ENCODE results near the gene SRL. TPM values are rescaled to one million over a fixed set of nuclear protein-coding genes. Genes with fewer than 3 reads are reported as not detected.

Gene SRL
- total RNA-seq, 2 donors from 2014 or later = 295 to 466 TPM

DNA sequence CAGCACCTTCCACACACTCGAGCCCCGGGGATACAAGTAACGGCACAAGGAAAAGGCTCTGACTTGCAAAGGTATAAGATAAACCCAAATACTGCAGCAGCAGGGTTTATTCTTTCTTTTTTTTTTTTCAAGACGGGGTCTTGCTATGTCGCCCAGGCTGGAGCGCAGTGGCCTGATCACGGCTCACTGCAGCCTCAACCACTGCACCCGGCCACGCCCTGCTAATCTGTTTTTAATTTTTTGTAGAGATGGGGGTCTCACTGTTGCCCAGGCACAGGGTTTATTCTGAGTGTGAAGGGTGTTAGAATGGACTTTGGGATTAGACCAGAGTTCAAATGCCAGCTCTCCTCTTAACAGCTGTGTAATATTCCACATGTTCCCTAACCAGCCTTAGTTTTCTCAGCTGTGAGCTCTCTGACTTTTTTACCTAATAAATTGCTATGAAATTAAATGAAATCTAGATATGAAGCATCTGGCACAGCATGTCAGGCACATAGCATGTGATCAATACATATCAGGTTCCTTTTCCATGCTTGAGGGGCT is 63.3 kb downstream of the SRL start:
- H3K9me3 ChIP-seq = no peaks in the 10 kb centered on the region
- H3K4me3 ChIP-seq = no peak overlapping the region
- DNase-seq (ENCODE audit: low spot score) = no peak
- H3K27me3 ChIP-seq = no peaks in the 10 kb centered on the region
- H3K36me3 ChIP-seq = no peaks in the 10 kb centered on the region
- TF ChIP-seq, protein P1, sequence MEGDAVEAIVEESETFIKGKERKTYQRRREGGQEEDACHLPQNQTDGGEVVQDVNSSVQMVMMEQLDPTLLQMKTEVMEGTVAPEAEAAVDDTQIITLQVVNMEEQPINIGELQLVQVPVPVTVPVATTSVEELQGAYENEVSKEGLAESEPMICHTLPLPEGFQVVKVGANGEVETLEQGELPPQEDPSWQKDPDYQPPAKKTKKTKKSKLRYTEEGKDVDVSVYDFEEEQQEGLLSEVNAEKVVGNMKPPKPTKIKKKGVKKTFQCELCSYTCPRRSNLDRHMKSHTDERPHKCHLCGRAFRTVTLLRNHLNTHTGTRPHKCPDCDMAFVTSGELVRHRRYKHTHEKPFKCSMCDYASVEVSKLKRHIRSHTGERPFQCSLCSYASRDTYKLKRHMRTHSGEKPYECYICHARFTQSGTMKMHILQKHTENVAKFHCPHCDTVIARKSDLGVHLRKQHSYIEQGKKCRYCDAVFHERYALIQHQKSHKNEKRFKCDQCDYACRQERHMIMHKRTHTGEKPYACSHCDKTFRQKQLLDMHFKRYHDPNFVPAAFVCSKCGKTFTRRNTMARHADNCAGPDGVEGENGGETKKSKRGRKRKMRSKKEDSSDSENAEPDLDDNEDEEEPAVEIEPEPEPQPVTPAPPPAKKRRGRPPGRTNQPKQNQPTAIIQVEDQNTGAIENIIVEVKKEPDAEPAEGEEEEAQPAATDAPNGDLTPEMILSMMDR (IDR thresholded peaks at IDR 0.05) = no peak
- no peaks in the 10 kb centered on the region for H3K4me1 ChIP-seq
- H3K27ac ChIP-seq = no peak overlapping the region

DNA sequence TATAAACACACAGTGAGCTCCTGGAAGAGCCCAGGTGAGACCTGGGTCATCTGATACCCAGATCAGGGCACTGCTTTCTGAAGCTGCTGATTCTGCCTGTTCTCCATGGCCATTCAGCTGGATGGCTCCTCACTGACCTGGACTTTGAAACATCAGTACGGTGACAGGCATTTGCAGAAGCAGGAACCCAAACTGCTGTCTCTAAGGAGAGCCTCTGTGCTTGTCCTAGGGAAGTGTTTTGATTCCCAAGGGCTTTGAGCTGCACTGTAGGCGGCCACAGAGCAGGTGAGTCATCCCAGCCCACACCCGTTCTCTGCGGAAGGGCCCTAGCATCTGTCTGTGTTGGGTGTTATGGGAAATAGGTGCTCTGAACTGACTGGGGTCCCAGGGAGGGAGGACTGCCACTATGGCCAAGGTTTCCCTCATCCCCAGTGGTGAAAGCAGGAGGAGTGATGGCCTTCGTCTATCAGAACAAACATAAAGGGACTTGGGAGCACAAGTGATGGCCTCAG is 64.9 kb downstream of the SRL start:
- no peak for DNase-seq (ENCODE audit: low spot score)

DNA sequence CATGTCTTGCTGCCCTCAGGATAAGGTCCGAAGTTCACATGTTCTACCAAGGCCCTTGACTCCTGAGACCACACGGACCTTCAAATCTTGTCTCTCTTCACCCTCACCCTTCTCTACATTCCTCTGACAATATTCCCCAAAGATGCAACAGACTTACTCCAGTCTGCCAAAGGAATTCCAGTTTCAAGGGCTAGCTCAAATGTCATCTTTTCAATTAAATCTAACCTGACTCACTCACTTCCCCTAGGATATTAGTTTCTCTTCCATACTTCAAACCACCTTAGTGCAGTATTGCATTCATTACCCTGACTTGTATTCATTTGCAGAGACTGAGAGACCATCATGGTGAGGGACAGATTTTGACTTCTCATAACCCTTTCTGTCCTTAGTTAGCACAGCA is 66.0 kb downstream of the SRL start:
- H3K4me1 ChIP-seq = no peaks in the 10 kb centered on the region
- H3K4me3 ChIP-seq = no peak overlapping the region
- no peak overlapping the region for H3K27ac ChIP-seq
- H3K27me3 ChIP-seq = no peaks in the 10 kb centered on the region
- H3K36me3 ChIP-seq = no peaks in the 10 kb centered on the region
- TF ChIP-seq, protein P1 (IDR thresholded peaks at IDR 0.05) = no peak
- H3K9me3 ChIP-seq = no peaks in the 10 kb centered on the region
- DNase-seq (ENCODE audit: low spot score) = no peak

More for the DNA sequence above, 64.9 kb downstream of the SRL start:
- no peaks in the 10 kb centered on the region for H3K27me3 ChIP-seq
- no peaks in the 10 kb centered on the region for H3K4me1 ChIP-seq
- TF ChIP-seq, protein P1 (IDR thresholded peaks at IDR 0.05) = no peak
- no peak overlapping the region for H3K4me3 ChIP-seq
- H3K36me3 ChIP-seq = no peaks in the 10 kb centered on the region
- H3K9me3 ChIP-seq = no peaks in the 10 kb centered on the region
- H3K27ac ChIP-seq = no peak overlapping the region

DNA sequence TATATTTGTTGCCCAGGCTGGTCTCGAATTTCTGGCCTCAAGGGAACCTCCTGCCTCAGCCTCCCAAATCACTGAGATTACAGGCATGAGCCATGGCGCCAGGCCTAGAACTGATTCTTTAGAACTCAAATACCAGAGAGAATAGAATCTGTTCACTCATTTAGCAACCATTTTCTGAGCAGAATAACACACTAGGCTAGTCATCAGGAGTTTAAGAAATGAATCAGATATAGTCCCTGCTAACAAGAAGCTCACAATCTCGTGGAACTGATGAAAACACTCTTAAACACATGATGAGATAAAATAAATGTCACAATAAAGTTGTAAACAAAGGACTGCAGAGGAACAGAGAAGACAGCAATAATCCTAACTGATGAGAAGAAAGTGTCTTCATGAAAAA is 69.8 kb downstream of the SRL start:
- TF ChIP-seq, protein P1 (IDR thresholded peaks at IDR 0.05) = no peak
- H3K27me3 ChIP-seq = no peaks in the 10 kb centered on the region
- H3K27ac ChIP-seq = no peak overlapping the region
- H3K4me1 ChIP-seq = no peaks in the 10 kb centered on the region
- H3K9me3 ChIP-seq = no peaks in the 10 kb centered on the region
- no peaks in the 10 kb centered on the region for H3K36me3 ChIP-seq
- no peak for DNase-seq (ENCODE audit: low spot score)
- no peak overlapping the region for H3K4me3 ChIP-seq

DNA sequence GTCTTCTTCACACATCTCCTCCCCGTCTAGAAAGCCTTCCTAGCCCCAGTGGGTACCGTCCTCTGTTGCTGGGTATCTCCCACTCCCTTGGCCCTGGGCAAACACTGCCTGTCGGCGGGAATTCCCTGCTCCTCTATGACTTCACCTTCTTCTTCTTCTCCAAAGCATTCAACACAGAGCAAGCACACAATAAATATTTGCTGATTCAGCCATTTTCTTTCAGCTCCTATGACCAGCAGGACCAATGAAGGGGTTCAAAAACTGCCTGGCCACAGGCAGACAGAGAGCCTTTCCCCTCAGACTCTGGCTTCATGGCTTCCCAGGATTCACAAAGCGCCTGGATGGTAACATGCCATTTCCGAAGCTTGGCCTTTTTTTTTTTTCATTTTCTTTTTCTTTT is 72.5 kb downstream of the SRL start:
- H3K27me3 ChIP-seq = no peaks in the 10 kb centered on the region
- TF ChIP-seq, protein P1 (IDR thresholded peaks at IDR 0.05) = no peak
- no peak overlapping the region for H3K27ac ChIP-seq
- no peaks in the 10 kb centered on the region for H3K4me1 ChIP-seq
- no peak overlapping the region for H3K4me3 ChIP-seq
- no peaks in the 10 kb centered on the region for H3K9me3 ChIP-seq
- DNase-seq (ENCODE audit: low spot score) = no peak
- H3K36me3 ChIP-seq = no peaks in the 10 kb centered on the region

DNA sequence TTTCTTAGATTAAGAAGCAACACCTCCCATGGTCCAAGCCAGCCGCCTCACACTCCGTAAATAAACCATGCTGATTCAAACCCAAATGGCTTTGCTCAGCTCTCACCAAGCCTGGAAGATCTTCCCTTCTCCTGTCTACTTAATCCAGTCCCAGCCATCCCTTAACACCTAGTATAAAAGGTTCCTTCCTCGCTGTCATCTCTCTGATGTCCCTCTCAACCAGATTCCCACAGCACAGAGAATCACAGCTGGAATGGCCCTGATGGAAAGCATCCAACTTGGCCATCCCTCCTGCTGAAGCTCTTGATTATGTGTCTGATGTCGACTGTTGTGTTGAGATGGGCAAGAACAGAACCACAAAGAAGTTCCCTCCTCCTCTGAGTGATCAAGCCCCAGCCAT is 75.1 kb downstream of the SRL start:
- Histone ChIP-seq H3K27ac (no peak overlapping the region), H3K9me3 (no peaks in the 10 kb centered on the region), H3K36me3 (no peaks in the 10 kb centered on the region), H3K4me3 (no peak overlapping the region), H3K4me1 (no peaks in the 10 kb centered on the region), H3K27me3 (no peaks in the 10 kb centered on the region)
- no peak for DNase-seq (ENCODE audit: low spot score)
- TF ChIP-seq, protein P1 (IDR thresholded peaks at IDR 0.05) = no peak

Data from right atrium auricular region (tissue), 2 donors.